Erythroblast (primary cell): ENCODE measurements around the gene CEP295NL.

Source experiments
- DNase-seq, 2 experiments: peaks; one replicate each; lab custom pipeline; 2025; lab: John Stamatoyannopoulos, UW
- GATA1 ChIP-seq: IDR thresholded peaks from 2 replicates; pipeline ENCODE4 v1.6.1; 2011; ENCODE audit warnings: low read depth, mild to moderate bottlenecking, control low read depth, low read length, moderate library complexity
- POLR2A ChIP-seq: IDR thresholded peaks from 2 replicates; pipeline ENCODE4 v1.6.1; 2011; ENCODE audit warnings: mild to moderate bottlenecking, low read length

Gene CEP295NL

GRCh38 chr17:78844301-78845005 is 58.5 kb downstream of the CEP295NL start:
- TF ChIP-seq POLR2A (no peak), GATA1 (no peak)
- no peak for DNase-seq

DNA sequence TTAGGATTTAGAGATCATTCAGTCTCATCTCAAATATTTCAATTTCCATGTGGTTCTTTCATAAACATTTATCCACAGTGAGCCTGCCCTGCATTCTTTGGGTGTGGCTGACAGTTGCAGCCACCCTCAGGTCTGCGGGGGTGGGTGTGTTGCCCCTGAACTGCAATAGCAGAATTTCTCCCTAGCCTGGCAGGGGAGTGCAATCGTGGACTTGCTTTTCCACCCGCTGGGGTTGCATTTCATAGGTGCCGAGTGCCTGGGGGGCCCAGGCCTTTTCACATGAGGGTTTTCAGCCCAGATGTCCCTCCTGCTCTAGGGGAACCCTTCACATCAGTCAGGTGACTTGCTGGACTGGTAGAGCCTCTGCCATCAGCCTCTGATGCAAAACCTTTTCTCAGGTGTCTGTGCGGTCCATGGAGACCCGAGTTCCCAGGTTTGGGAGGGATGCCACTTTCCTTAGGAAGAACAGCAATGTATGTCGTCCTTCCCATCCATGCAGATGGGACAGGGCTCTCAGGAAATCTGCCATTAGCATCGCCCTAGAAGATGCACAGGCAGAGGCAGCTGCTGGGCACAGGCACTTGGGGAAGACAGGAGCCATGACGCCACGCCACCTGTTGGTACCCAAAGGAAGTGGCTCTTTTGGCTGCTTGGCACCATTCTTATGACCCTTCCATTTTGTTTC is 60.0 kb downstream of the CEP295NL start:
- peak; percentile 65 to 74 for DNase-seq
- TF ChIP-seq POLR2A = no peak
- TF ChIP-seq GATA1 = no peak

GRCh38 chr17:78840780-78841611 is 62.0 kb downstream of the CEP295NL start, which contains the start of gene USP36:
TSS of gene USP36 (minus strand) at chr17:78840814. CDS start at chr17:78836363, 4,451 bp downstream.
- TF ChIP-seq POLR2A (peak; percentile 95), GATA1 (no peak)
- DNase-seq = peak; percentile 100
